Activated CD4-positive, alpha-beta T cell treated with anti-CD3 and anti-CD28 coated beads for 48 hours (primary cell): ENCODE measurements around the gene MATN4.
"Not testable (repeated sequence)": the region's sequence is repeated elsewhere in the genome, so short reads cannot be mapped to it uniquely, and the experiment has no call there.

Experiments used
- DNase-seq: peaks from one replicate; pipeline ENCODE4 v3.0.0-alpha.2; 2020

Gene MATN4

GRCh38 chr20:45308117-45308778, at the start of gene MATN4:
TSS of gene MATN4 (minus strand) at chr20:45308299. CDS start at chr20:45305582, 2,717 bp downstream.
- DNase-seq, result no peak

- DNase-seq, result peak; percentile 25
Measured at GRCh38 chr20:45355209-45356084, 47.3 kb upstream of the MATN4 start.

- DNase-seq, result peak; percentile 48
Measured at GRCh38 chr20:45354423-45355208, 46.5 kb upstream of the MATN4 start.

DNA sequence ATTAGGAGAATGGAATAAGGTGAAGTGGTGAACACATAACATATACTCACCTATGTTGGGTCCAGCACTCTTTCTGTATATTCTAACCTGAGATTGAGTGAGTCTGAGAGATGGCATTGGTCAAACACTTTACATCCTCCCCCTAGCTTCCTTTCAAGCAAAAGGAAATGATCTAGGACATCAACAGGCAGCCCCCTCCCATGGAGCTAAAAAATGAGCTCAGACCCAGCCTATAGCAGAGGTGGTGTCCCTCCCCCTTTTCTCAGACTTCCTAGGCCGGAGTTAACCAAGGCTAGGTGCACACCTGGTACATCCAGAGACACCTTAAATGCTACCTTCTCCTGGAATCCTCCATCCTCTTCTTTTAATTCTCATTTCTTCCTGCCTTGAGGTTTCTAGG, 45.6 kb upstream of the MATN4 start:
- DNase-seq, result no peak

- DNase-seq, result no peak
Measured at GRCh38 chr20:45352729-45353128, 44.6 kb upstream of the MATN4 start.

GRCh38 chr20:45350795-45351194, 42.7 kb upstream of the MATN4 start:
- not testable (repeated sequence) for DNase-seq

DNA sequence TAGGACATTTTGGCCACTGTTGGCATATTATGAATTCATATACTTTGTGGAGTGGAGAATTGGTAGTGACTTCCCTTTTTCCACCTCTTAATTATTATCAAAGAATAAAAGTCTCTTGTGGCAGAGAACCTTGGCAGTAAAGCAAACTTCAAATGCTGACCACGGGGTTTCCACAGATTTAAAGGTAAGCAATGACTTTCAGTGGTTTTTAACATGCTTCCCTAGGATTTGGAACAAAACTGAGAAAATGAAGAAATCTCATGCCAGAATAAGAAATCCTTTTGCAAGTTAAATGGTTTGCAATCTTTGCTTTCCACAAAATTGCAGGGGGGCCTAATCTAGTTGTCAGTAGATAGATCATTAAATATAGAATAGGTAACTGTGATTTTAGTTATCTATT, 42.1 kb upstream of the MATN4 start:
- DNase-seq, result no peak

- peak; percentile 74 for DNase-seq
Measured at GRCh38 chr20:45347936-45348778, 40.1 kb upstream of the MATN4 start, which contains the start of gene SDC4. TSS of gene SDC4 (minus strand) at chr20:45348424. CDS start at chr20:45348384, 40 bp downstream.

- no peak for DNase-seq
Measured at GRCh38 chr20:45347297-45347935, 39.3 kb upstream of the MATN4 start.

GRCh38 chr20:45346851-45347250, 38.8 kb upstream of the MATN4 start:
- DNase-seq, result no peak

DNA sequence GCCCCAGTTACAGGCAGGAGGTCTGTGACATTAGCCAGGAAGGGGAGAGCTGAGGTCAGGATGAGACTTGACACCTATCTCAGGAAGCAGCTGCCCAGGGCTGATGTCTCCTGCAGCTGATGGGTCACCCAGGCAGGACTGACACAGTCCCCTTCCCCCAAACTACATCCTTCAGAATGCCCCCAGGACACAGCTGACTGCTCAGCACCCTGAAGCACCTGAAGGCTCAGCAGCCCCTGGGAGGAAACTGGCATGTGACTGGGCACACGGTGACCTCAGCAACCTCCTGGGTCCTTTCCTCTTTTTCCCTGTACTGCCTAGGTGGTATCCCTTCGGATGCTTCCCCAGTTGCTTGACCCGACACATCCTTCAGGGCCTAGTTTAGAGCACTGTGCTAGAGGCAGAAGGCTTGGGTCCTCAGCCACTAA, 38.2 kb upstream of the MATN4 start:
- no peak for DNase-seq

- no peak for DNase-seq
Measured at GRCh38 chr20:45345104-45345936, 37.2 kb upstream of the MATN4 start.

- peak; percentile 23 for DNase-seq
Measured at GRCh38 chr20:45344168-45344860, 36.2 kb upstream of the MATN4 start.

- DNase-seq, result no peak
Measured at GRCh38 chr20:45343532-45344167, 35.6 kb upstream of the MATN4 start.

- DNase-seq, result no peak
Measured at GRCh38 chr20:45342855-45343531, 34.9 kb upstream of the MATN4 start.

- no peak for DNase-seq
Measured at GRCh38 chr20:45341939-45342854, 34.1 kb upstream of the MATN4 start.

- no peak for DNase-seq
Measured at GRCh38 chr20:45341579-45341938, 33.5 kb upstream of the MATN4 start.

DNA sequence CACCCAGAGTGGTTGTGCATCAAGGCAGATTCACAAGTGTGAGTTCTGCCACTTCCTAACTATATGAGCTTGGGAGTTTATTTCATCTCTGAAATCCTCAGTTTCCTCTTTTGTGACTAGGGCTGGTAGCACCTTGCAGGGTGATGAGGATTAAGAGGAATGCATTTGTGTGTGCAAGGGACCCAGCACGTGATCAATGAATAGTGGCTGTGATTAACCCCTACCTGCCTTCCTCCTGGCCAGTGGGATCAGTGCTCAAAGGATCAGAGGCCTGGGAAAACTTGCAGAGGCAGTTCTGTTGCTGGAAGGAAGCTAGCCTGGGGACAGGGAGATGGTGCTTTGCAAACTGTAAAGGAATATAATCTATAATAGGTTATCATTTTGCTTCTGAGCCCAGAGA, 32.9 kb upstream of the MATN4 start:
- DNase-seq, result no peak
